HG02884 (cell line): ENCODE results near the gene ST3GAL6.

Experiments used
- ATAC-seq: cut with Tn5 transposase; IDR thresholded peaks from one replicate; pipeline ENCODE4 v1.9.1; 2021; ENCODE audit warnings: mild to moderate bottlenecking, moderate library complexity; ENCODE audit not compliant: unreplicated experiment

Gene ST3GAL6

DNA sequence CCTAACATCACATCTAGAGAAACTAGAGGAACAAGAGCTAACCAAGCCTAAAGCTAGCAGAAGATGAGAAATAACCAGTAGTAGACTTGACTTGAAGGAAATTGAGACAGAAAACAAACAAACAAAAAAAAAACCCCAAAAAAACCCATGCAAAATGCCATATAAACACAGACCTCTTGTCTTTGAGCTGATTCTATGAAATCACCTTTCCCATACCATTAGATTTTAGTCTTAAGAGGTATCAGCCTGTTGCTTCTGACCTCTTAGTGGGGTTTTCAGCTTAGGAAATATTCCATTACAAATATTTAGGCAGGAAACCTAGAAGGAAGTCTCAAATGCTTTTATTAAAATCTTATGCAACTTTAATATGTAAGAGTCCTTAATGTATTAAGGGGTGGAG lies 23.9 kb upstream of the ST3GAL6 start:
- ATAC-seq = no peak

DNA sequence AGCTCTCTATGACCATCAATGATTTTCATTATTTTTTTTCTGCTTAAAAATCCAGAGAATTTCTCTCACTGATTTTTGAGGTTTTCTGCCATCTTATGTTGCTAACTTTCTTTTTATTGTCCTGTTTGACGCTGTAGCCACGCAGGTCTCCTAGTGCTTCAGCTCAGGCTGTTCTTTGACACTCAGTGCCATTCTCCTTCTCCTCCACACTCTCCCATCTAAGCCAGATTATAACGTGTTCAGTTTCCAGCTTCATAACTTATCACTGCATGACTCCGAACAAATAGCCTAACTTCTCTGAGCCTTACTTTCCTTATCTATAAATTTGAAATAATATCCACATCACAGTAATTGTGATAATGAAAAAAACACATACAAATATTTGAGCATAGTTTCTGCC lies 22.8 kb upstream of the ST3GAL6 start:
- no peak for ATAC-seq

DNA sequence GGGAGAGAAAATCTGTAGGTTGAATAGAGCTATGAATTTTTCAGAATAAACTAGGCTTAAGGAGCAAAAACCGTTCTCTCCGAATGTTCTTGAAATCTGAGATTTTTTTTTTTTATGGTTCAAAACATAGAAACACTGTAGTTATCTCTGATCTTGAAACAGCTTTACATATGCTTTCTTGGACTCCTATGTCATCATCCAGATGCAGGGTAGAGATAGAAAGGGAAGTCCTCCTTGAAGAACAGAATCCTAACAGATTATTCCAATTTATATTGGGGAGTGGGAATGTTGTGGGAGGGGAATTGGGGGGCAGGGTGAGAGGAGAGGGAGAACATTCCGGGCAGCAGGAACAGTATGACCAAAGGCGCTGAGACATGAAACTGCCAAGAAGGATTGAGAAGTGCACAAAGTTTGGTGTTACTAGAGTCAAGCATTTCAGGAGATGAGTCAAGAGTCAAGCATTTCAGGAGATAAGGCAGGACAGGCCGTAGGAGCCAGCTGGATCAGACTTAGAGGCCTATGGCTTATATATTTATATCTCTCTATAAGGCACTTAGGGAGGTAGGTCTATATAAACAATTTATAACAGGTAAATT lies 21.9 kb upstream of the ST3GAL6 start:
- ATAC-seq = no peak

DNA sequence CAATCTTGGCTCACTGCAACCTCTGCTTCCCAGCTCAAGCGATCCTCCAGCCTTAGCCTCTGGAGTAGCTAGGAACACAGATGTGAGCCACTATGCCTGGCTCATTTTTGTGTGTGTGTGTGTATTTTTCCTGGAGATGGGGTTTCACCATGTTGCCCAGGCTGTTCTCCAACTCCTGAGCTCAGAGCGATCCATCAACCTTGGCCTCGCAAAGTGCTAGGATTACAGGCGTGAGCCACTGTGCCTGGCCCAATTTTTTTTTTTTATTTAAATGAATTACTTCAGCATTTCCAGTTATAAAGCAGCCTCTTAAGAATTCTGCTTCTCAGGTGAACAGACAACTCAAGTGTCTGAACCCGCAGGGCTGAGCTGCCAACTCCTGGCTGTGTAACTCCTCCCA lies 20.1 kb upstream of the ST3GAL6 start:
- no peak for ATAC-seq

DNA sequence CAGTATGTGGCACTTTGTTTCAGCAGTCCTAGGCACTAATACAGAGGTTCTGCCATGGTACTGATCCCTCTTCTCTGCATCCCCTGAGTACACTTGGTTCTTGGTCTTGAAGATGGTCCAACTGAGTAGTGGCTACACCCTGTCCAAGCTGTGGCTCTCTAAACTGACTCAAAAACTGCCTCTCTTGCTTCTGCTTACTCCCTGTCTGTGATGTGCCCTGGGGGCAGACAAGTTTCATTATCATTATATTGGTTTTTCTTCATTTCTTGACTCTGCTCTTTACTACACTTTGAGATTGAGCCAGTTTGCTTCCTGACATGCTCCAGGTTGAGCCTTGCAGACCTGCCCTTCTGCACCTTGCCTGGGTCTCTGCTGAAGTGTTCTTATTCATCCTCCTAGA lies 18.9 kb upstream of the ST3GAL6 start:
- peak; percentile 54 for ATAC-seq

DNA sequence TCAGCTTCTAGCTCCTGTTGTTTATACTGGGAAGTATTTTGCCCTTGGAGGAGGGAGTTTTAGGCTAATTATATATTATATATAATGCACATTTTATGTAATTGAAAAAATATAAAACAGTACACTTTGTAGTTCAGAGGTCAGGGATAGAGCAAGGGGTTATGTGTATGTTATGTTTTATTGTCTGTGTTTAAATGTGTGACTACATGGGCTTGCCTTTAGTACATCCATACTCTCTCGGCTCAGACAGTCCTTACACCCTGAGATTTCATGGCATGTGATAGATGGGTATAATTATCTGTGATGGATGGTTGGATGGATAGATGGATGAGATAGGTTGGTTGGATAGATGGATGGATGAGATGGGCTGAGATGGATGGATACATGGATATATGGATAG lies 17.4 kb upstream of the ST3GAL6 start:
- ATAC-seq = no peak

DNA sequence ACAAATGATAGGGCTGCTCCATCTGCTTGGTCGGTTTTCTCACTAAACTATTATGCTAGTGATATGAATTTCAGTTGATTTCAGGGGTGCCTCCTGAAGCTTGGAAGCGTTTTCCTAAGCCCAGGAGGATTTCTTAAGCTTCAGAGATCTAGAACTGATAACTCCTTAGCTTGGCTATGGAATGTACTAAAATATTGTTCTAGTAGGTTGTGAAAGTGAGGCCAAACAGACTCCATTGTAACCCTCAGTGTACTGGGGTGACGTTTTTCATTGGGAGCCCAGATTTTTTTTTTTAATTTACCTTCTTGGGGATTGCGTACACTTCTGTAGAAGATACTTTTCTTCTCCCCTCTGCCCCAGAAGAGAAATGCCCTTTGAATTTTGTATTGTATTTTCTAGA lies 17.0 kb upstream of the ST3GAL6 start:
- no peak for ATAC-seq

DNA sequence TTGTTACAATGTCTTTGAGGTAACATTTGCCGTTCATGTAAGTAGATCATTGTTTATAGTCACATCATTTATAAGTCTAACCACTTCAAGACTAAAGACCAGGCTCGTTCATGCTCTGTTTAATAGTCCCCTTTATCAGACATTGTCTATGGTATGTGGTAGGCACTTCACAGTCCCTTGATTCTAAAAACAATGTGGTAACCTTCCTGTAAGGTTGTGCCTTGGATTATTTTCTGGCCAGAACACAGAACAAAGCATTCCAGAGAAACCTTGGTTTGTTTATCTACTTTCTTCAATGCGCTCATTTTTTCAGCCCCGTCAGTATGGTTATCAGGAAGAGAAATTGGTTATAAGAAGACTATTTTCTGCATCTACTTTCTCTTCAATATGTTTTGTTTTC lies 16.3 kb upstream of the ST3GAL6 start:
- no peak for ATAC-seq

DNA sequence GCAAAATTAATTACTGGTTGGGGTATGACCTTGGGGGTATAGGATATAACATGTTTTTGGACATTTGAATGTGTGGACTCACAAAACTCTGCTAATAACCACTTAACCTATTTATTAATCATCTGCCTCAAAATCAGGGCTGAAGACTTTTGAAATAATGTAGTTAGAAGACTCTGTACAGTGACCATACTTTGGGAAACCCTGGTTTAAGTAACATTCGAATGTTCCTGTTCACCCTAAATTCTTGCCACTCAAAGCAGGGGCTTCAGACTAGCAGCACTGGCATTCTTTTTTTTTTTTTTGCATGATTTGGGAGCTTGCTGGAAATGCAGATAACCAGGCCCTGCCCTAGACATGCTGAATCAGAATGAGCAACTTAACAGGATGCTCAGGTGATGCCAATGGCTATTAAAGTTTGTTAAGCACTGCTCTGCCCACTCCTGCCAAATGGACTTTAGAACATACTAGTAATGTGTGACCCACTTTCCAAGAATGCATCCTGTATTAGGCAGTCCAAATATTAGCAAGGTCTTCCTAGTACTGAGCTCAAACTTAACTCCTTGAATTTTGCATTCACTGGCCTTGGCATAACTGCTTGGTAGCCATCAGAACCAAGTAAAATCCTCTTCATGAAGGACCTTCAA lies 12.7 kb upstream of the ST3GAL6 start:
- ATAC-seq = no peak

DNA sequence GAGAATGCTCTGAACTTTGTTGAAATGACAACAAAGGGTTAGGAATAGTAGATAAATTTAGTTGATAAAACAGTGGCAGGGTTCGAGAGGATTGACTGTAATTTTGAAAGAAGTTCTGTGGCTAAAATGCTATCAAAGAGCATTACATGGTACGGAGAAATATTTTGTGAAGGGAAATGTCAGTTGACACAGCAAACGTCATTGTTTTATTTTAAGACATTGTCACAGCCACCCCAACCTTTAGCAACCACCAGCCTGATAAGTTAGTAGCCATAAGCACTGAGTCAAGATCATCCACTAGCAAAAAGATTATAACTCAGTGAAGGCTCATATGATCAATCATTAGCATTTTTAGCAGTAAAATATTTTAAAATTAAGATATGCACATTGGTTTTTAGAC lies 8.7 kb upstream of the ST3GAL6 start:
- no peak for ATAC-seq

DNA sequence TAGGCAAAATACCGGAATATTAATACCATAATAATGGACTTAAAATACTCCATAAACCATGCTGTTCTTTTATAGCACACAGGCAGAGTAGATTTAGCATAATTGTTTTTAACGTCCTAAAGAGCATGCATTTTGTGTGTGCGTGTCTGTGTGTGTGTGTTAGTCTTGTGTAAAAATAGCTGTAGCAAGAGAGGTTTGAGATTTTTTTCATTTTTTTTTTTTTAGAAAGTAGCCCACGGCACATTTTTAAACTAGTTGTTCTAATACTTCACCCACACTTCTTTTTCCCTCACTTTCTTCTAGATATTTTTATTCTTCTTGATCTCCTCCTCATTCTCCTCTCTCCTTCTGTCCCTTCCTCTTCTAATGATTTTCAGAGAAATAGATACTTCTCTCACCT lies 7.5 kb upstream of the ST3GAL6 start:
- ATAC-seq = no peak

DNA sequence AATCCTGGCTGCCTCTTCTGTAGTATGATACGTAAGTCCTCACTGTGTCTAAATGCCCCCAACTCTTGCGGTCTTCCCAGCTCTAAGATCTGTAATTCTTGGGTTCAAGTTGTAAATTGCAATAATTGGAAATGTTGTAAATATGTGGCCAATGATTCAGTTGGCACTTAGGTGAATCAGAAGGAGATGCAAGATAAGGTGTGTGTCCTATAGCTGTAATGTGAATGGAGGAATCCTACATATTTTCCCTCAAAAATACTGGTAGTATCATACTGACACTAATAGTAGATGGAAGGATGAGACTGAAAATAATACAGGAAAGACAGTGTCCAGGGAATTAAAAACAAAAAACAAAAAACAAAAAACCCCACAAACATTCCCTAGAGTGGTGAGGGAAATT lies 3.5 kb upstream of the ST3GAL6 start:
- ATAC-seq = no peak

DNA sequence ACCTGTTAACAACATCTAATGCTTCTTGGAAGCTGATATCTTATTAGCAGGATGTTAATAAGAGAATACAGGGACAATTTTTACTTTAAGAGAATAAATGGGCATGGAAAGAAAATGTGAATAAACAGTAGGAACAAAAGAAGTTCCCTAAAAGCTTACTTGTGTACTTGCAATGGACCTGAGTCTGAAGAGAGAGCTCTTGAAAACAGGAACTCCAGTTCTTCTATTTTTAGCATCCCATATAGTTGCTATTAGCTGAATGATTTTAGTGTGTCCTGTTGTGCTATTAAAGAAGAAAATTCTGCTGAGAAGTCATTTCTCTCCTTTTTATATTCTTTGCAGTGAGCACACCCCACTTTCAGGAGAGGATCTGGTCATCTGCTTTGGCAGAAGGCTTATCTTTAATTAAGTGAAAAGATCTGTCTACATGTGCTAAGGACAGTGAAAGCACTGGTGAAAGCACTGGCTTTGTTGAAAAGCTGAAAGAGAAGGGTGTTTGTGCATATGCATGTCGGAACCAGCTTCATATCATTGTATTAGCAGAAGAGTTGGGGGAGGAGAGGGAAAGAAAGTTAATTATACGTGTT lies 1.4 kb upstream of the ST3GAL6 start:
- ATAC-seq = no peak

DNA sequence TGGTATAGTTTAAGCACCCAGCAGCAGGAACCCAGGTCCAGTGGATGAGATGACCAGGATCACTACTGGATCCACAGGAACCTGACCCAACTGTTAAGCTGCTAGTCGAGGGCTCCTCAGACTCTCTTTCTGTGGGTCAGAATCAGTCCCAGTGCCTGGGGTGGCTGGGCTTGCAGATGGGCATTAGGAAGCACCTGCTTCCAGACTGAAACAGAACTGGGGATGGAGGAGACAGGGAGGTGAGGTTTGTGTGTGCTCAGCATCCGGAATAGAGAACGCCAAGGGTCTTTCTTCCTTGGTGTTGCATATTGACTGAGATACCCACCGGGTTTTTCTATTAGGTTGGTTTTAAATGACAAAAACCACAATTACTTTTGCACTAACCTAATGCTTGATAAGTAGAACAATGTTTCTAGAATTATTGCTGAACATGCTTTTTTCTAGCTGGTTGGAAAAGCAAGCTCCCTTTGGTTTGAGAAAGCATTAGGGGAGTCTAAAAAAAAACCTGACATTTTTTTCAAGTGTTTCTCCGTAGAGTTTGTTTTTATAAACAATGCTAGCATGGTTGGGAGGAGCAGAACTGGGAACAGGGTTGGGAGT lies 779 bp downstream of the ST3GAL6 start:
- no peak for ATAC-seq

DNA sequence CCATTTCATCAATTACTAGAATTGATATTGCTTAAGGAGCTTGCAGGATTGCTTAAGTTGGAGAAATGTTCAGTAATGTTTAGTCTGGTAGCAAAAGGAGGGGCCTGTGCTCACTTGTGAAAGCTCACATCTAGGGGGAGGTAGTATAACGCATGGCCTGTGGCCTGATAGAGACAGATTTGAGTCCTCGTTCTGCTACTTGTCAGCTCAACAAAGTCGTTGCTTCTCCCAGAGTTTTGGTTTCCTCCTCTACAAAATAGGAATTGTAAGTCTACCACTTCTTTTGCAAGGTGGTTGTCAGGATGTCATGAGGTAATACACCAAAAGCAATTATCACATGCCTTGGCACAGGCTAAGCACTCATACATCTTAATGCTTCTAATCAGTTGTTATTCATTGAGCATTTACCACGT lies 1.3 kb downstream of the ST3GAL6 start:
- no peak for ATAC-seq

DNA sequence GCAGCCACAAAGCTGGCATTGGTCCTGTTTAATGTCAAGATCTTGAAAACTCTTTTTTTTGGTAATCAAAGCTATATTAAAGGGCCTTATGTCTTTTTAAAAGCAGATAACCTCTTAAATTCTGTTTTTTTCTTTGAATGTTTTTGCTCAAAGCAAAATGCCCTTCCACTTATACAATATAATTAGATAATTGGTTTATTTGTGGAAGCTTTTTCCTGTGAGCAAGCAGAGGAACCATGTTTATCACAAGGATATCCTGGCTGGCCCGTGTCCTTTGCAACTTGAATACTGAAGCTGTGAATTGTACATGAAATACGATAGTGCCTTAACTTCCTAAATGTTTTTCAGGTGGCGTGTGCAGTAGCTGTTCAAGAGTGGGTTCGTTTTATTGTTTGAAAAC lies 2.6 kb downstream of the ST3GAL6 start:
- ATAC-seq = no peak

DNA sequence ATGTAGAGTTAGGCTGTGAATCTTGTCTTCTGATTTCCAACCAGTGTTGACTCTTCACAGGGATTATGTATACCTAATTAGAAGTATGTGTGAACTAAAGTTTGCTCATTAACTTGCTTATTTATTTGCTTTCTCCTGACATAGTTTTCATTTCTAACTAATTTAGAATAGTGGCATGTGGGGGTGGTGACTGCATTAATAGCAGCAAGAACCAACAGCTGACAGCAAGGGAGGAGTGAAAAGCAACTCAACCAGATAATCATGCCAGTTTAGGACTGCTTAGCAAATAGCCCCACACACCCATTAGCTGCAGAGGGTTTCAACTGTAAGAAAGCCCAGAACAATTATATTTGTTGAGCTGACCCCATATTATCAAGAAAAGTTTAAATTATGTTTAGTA lies 3.8 kb downstream of the ST3GAL6 start:
- ATAC-seq = no peak

DNA sequence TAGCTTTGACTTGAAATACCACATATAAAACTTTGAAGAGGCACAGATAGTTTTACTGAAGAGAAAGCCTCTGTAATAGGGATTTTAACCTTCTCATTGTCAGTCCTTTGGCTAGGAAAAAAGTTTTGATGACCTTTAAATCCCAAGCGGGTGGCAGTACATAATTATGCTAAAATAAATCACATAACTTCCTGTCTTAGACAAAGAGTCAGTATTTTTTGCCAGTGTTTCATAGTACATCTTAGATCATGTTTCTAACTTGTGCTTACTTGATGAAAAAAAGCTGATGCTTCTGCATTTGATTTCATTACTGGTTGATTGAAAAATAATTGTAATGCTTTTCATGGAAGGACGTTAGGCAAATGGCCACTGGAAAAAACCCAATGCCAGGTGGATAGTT lies 5.8 kb downstream of the ST3GAL6 start:
- no peak for ATAC-seq

DNA sequence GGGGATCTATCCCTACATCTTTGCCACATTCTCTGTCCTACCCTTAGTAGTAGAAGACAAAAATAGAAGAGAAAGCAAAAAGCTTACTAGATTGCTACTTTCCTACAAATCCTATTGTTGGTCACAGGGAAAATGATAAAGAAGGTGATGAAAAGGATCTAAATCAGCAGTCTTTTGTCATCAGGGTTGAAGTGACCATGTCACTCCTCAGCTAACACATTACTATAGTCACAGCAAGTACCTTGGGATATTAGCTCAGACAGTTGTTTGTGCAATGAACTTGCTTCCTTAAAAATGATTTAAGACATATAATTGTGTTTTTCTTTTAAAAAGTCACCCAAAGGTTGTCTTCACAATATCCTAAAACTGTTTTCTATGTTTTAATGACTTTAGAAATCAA lies 6.3 kb downstream of the ST3GAL6 start:
- ATAC-seq = no peak

DNA sequence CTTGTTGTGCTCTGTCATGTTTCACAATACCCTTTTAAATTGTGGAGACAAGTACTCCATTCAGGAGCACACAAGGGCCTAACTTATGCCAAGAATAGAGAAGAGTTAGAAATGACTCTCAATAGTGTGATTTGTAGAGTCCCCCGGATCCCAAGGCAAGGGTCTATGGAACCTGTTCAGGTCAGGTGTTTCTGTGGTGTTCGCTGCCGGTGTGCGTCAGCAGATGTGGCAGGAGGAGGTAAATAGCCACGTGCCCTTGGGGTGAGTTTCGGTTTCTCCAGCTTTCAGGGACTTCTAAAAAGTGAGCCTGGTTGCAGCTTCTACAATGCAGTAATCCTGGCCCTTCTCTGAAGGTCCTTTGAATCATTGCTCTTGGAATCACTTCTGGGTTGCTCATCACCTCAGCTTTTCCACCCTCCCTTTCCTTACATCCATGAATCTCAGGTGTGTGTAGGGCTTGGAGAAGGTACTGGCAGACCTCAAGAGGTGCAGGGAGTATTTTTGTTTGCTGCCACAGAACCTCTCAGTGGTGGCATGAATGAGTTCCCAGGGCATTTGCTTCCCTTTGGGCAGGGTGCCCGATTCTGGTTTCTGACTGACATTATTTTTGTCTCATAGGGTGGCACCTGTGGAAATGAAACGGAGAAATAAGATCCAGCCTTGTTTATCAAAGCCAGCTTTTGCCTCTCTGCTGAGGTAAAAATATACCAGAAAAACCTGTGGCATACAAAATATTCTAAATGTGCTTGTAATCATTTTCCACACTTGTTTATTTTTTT lies 7.3 kb downstream of the ST3GAL6 start:
- peak; percentile 73 for ATAC-seq

DNA sequence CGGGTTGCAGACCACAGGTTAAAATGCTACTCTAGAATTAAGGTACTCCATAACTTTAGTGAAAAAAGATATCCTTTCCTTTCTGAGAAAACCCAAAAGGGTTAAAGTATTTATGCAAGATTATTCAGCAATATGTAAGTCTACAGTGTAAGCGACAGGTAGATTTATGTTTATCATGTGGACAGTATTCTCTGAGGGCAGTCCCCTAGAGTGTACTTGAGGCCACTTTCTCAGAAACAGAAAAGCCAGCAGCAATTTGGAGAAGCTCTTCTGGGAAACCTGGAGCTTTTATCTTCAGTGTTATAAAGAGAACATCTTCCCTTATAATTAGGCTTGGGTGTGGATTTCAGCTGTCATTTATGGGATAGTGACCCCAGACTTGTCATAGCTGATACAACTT lies 8.9 kb downstream of the ST3GAL6 start:
- ATAC-seq = no peak
